K562 (cell line): ENCODE measurements around the gene CNTN5. TPM values are rescaled to one million over a fixed set of nuclear protein-coding genes. Genes with fewer than 3 reads are reported as not detected.

ENCODE experiments used
- ATAC-seq: fragments of 200-7000 bp; cut with Tn5 transposase; 3 replicates; pipeline ENCODE4 v1.9.1; 2020; ENCODE audit warnings: moderate library complexity
- BruUV-seq: library from RNA; stranded (reverse); fragments of 400-500 nt; replicated peaks from 2 replicates; lab custom pipeline; 2021; lab: Mats Ljungman, UMichigan
- CTCF ChIA-PET: fragments of 300-600 bp; formaldehyde crosslinking; extraction: SDS; loops from one replicate; lab custom pipeline; 2021; ENCODE audit warnings: low intra/inter-chr PET ratio; lab: Yijun Ruan, JAX
- POLR2A ChIA-PET: fragments of 300-600, 350-650 bp; sonication (Branson Sonifier 250); formaldehyde crosslinking; extraction: SDS; loops from one replicate; lab custom pipeline; 2021; ENCODE audit warnings: antibody characterized with exemption, inconsistent platforms; lab: Yijun Ruan, JAX
- DNase-seq, 4 experiments: peaks; one replicate each; pipeline versions ENCODE4 v3.0.0 to v3.0.0-alpha.2; 2011 to 2018; ENCODE audit warnings: low spot score in 3 of 4, mixed read lengths in 3 of 4; ENCODE audit errors: extremely low read depth in 1 of 4
- FAIRE-seq: peaks from 2 replicates; lab custom pipeline; 2011; peaks lifted over from hg19 to GRCh38; lab: Jason Lieb, UNC
- H2AFZ ChIP-seq: 2 replicates; pipeline ENCODE4 v1.6.0; 2011; ENCODE audit warnings: low read depth, low read length, control low read depth, inconsistent platforms
- H3K27ac ChIP-seq: fragments of 200-600 bp; 3 replicates; pipeline ENCODE4 v1.8.0; 2011; ENCODE audit warnings: low read depth, mild to moderate bottlenecking, control low read depth, inconsistent platforms, low read length, moderate library complexity, mixed read lengths; ENCODE audit errors: extremely low read depth
- H3K27me3 ChIP-seq, 2 experiments: fragments of 300-600 bp in 1 of 2; 2 replicates in 1 of 2; 3 replicates in 1 of 2; pipeline versions ENCODE4 v1.6.0 to v1.8.0; 2011; ENCODE audit warnings: inconsistent platforms in 2 of 2, low read length in 2 of 2, mild to moderate bottlenecking in 1 of 2, mixed read lengths in 1 of 2, moderate library complexity in 1 of 2; ENCODE audit not compliant: control insufficient read depth in 2 of 2, insufficient read depth in 2 of 2
- H3K36me3 ChIP-seq: fragments of 300-600 bp; 3 replicates; pipeline ENCODE4 v1.8.0; 2011; ENCODE audit warnings: mild to moderate bottlenecking, low read length, inconsistent platforms; ENCODE audit not compliant: control insufficient read depth, insufficient read depth
- H3K4me1 ChIP-seq, 2 experiments: fragments of 200-600 bp in 1 of 2; replicated peaks in 1 of 2; 2 replicates in 1 of 2; 3 replicates in 1 of 2; pipeline versions ENCODE4 v1.5.1 to v1.8.0; 2011; ENCODE audit warnings: inconsistent platforms in 2 of 2, low read length in 2 of 2, mild to moderate bottlenecking in 1 of 2, mixed read lengths in 1 of 2, moderate library complexity in 1 of 2; ENCODE audit not compliant: control insufficient read depth in 2 of 2, insufficient read depth in 2 of 2
- H3K4me2 ChIP-seq: 2 replicates; pipeline ENCODE4 v1.6.1; 2011; ENCODE audit warnings: low read length, control low read depth, inconsistent platforms, mixed read lengths; ENCODE audit not compliant: insufficient read depth
- H3K4me3 ChIP-seq: fragments of 200-600 bp; sonication (generic), shearing (Covaris generic); 2 replicates; pipeline ENCODE4 v1.5.1; 2016; ENCODE audit warnings: control low read depth, inconsistent platforms
- H3K79me2 ChIP-seq: fragments of 200-600 bp; 3 replicates; pipeline ENCODE4 v1.8.0; 2011; ENCODE audit warnings: low read length, inconsistent platforms; ENCODE audit not compliant: control insufficient read depth, insufficient read depth
- H3K9ac ChIP-seq, 2 experiments: 2 replicates each; pipeline versions ENCODE4 v1.6.0 to v1.6.1; 2011; ENCODE audit warnings: low read depth in 2 of 2, low read length in 2 of 2, control low read depth in 1 of 2, inconsistent platforms in 1 of 2, mild to moderate bottlenecking in 1 of 2, mixed read lengths in 1 of 2; ENCODE audit not compliant: insufficient read depth in 1 of 2
- H3K9me1 ChIP-seq: one replicate; pipeline ENCODE4 v1.6.0; 2011; ENCODE audit warnings: inconsistent platforms, mild to moderate bottlenecking, low read length, moderate library complexity; ENCODE audit not compliant: control insufficient read depth, insufficient read depth
- H3K9me3 ChIP-seq: replicated peaks from 2 replicates; pipeline ENCODE4 v1.5.1; 2011; ENCODE audit warnings: low read depth, low read length, inconsistent platforms; ENCODE audit not compliant: control insufficient read depth, insufficient read depth
- H4K20me1 ChIP-seq: replicated peaks from 2 replicates; pipeline ENCODE4 v1.6.1; 2011; ENCODE audit warnings: low read length, inconsistent platforms, mixed read lengths; ENCODE audit not compliant: control insufficient read depth, insufficient read depth
- BMI1 ChIP-seq: fragments of 150-350 bp; IDR thresholded peaks from 2 replicates; pipeline ENCODE4 v1.6.1; 2014; ENCODE audit warnings: low read length
- CSDE1 ChIP-seq, 2 experiments: fragments of 450-650 bp; IDR thresholded peaks; 2 replicates each; pipeline ENCODE4 v1.6.1; 2016; ENCODE audit warnings: mild to moderate bottlenecking in 1 of 2
- GTF3C2 ChIP-seq: IDR thresholded peaks from 3 replicates; pipeline ENCODE4 v1.6.1; 2011; ENCODE audit warnings: borderline replicate concordance, mild to moderate bottlenecking, moderate library complexity; ENCODE audit not compliant: insufficient read length; ENCODE audit errors: extremely low read depth
- HLTF ChIP-seq: fragments of 450-650 bp; IDR thresholded peaks from 2 replicates; pipeline ENCODE4 v1.6.1; 2016
- MIER1 ChIP-seq: fragments of 450-650 bp; IDR thresholded peaks from 2 replicates; pipeline ENCODE4 v1.6.1; 2016; ENCODE audit warnings: antibody characterized with exemption, mild to moderate bottlenecking, low read depth
- SLC30A9 ChIP-seq: fragments of 250-450 bp; sonication (Bioruptor Pico); IDR thresholded peaks from 2 replicates; pipeline ENCODE4 v1.8.0; 2022; ENCODE audit warnings: mild to moderate bottlenecking, moderate library complexity
- ZKSCAN1 ChIP-seq: fragments of 150-350 bp; IDR thresholded peaks from 2 replicates; pipeline ENCODE4 v1.6.1; 2016; ENCODE audit warnings: low read depth, low read length
- WGBS: fragments of 100-300 bp; shearing (Covaris generic); methylation state at CpG from one replicate; pipeline ENCODE4 v1.1.6; 2016; ENCODE audit warnings: low coverage, mixed read lengths; ENCODE audit not compliant: insufficient coverage; ENCODE audit errors: missing lambda C conversion rate; 5-methylcytosine and 5-hydroxymethylcytosine counted together
- in situ Hi-C: fragments of 300-500 bp; cut with MboI; formaldehyde crosslinking; loops from 4 replicates; pipeline ENCODE4 v1.15.0; 2018; ENCODE audit warnings: inconsistent platforms, mixed read lengths
- intact Hi-C: fragments of 100-400 bp; cut with micrococcal nuclease; formaldehyde crosslinking; loops from 2 replicates; pipeline ENCODE4 v1.14.2; 2022
- polyA plus RNA-seq, 8 experiments: library from polyadenylated mRNA; depleted of rRNA in 4 of 8; stranded (reverse) in 5 of 8; unstranded in 3 of 8; fragments of >200 nt; fragmentation: Nextera tagmentation in 2 of 8; fragmentation: Illumina TruSeq in 1 of 8; extraction: Ambion mirVana in 2 of 8; extraction: Trizol in 1 of 8; gene quantifications; 2 replicates each; pipeline versions ENCODE4 v1.2.1 to v1.2.3, GENCODE V29; 2011 to 2014; ENCODE audit warnings: inconsistent platforms in 1 of 8, missing spikeins in 1 of 8
- total RNA-seq, 7 experiments: library from RNA; depleted of rRNA in 6 of 7; stranded (reverse); fragments of >200 nt in 6 of 7; fragmentation: Illumina TruSeq in 2 of 7; extraction: Trizol in 2 of 7; gene quantifications; 2 replicates each; pipeline versions ENCODE4 v1.2.1 to v1.2.3, GENCODE V29; 2011 to 2021; ENCODE audit warnings: low replicate concordance in 1 of 7

CNTN5 gene
- total and polyA plus RNA-seq, 9 of the 15 experiments (the other 6 are each of a cell fraction or from before 2014, with no cell fraction given) = 0.03 TPM; not detected in 8

- Histone ChIP-seq H2AFZ (no peak overlapping the region), H3K4me2 (no peak overlapping the region), H3K27me3 (no peaks in the 10 kb centered on the region), H3K36me3 (no peaks in the 10 kb centered on the region), H3K79me2 (no peaks in the 10 kb centered on the region), H3K9me1 (no peaks in the 10 kb centered on the region), H3K9ac (no peak overlapping the region), H3K4me1 (no peaks in the 10 kb centered on the region), H4K20me1 (no peaks in the 10 kb centered on the region), H3K9me3 (no peaks in the 10 kb centered on the region), H3K4me3 (no peak overlapping the region), H3K27ac (no peak overlapping the region)
- no peak for TF ChIP-seq MIER1
- TF ChIP-seq HLTF = no peak
- TF ChIP-seq SLC30A9 (CRISPR knock-in tag) = no peak
- TF ChIP-seq ZKSCAN1 = no peak
- ChIA-PET POLR2A (no interaction called here), CTCF (no interaction called here)
- ATAC-seq = no peak
- no peak for DNase-seq
- no peak for FAIRE-seq
- no TSS peak for BruUV-seq
- intact Hi-C loops = no loop called here
- in situ Hi-C loops = no loop called here
Measured at GRCh38 chr11:99170591-99170990, 149.8 kb downstream of the CNTN5 start.

DNA sequence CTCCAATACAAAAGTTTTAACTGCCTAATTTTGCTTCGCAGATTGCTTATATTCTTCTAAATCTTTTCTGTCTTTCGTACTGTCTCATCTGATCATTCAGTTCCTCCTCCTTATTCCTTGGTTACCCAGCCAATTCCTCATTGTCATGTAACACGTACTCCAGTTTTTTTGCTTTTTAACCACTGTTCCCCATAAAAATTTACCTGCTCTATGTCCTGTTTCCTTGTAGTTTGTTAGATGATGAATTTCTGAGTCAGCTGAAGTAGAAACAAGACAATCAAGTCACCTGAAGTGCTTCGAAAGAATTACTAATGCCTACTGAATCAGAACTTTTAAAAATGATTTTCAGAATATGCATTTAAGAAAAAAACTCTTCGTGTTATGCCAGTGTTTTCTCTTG, 150.6 kb downstream of the CNTN5 start:
- intact Hi-C loops = no loop called here
- in situ Hi-C loops = no loop called here
- POLR2A ChIA-PET = no interaction called here
- H2AFZ ChIP-seq = no peak overlapping the region
- no peak overlapping the region for H3K4me3 ChIP-seq
- DNase-seq = no peak
- BruUV-seq = no TSS peak
- CTCF ChIA-PET = no interaction called here
- no peak overlapping the region for H3K27ac ChIP-seq
- whole genome bisulfite sequencing = 1% methylated on average over 5 of the region's 5 CpGs
- no peaks in the 10 kb centered on the region for H3K9me3 ChIP-seq
- no peak for FAIRE-seq
- TF ChIP-seq GTF3C2 = no peak
- TF ChIP-seq CSDE1 (IDR thresholded peaks at IDR 0.05) = no peak
- no peak for TF ChIP-seq BMI1
- no peak overlapping the region for H3K4me2 ChIP-seq
- H3K9ac ChIP-seq = no peak overlapping the region
- no peaks in the 10 kb centered on the region for H4K20me1 ChIP-seq
- H3K79me2 ChIP-seq = no peaks in the 10 kb centered on the region
- no peaks in the 10 kb centered on the region for H3K9me1 ChIP-seq
- no peaks in the 10 kb centered on the region for H3K4me1 ChIP-seq
- ATAC-seq = no peak
- no peaks in the 10 kb centered on the region for H3K36me3 ChIP-seq
- no peaks in the 10 kb centered on the region for H3K27me3 ChIP-seq
